HG03565 (cell line): ENCODE data around the gene CRLF1.

Source experiments
- ATAC-seq: cut with Tn5 transposase; IDR thresholded peaks from one replicate; pipeline ENCODE4 v1.9.1; 2021; ENCODE audit warnings: mild to moderate bottlenecking, moderate library complexity; ENCODE audit not compliant: unreplicated experiment

Gene CRLF1

GRCh38 chr19:18636969-18637629, 30.5 kb upstream of the CRLF1 start, which contains the start of gene KLHL26:
Gene KLHL26, plus strand, starts transcription at chr19:18637028. Its CDS starts 27 bp downstream, at chr19:18637055.
- ATAC-seq, result no peak

- peak; percentile 74 for ATAC-seq
Observed at GRCh38 chr19:18636183-18636968, 29.8 kb upstream of the CRLF1 start.

- no peak for ATAC-seq
Observed at GRCh38 chr19:18635831-18636182, 29.2 kb upstream of the CRLF1 start.

GRCh38 chr19:18634612-18635297, 28.2 kb upstream of the CRLF1 start:
- no peak for ATAC-seq

- ATAC-seq, result no peak
Observed at GRCh38 chr19:18633321-18633720, 26.7 kb upstream of the CRLF1 start.

GRCh38 chr19:18629166-18630088, 22.8 kb upstream of the CRLF1 start:
- no peak for ATAC-seq

GRCh38 chr19:18626906-18627305, 20.3 kb upstream of the CRLF1 start:
- ATAC-seq, result no peak

GRCh38 chr19:18620902-18621301, 14.3 kb upstream of the CRLF1 start:
- no peak for ATAC-seq

- no peak for ATAC-seq
Observed at GRCh38 chr19:18620311-18620710, 13.7 kb upstream of the CRLF1 start.

GRCh38 chr19:18618236-18618635, 11.6 kb upstream of the CRLF1 start:
- no peak for ATAC-seq

- no peak for ATAC-seq
Observed at GRCh38 chr19:18617562-18617961, 11.0 kb upstream of the CRLF1 start.

GRCh38 chr19:18616023-18616422, 9.4 kb upstream of the CRLF1 start:
- no peak for ATAC-seq

GRCh38 chr19:18613589-18614234, 7.1 kb upstream of the CRLF1 start:
- ATAC-seq, result no peak

- no peak for ATAC-seq
Observed at GRCh38 chr19:18612772-18613588, 6.4 kb upstream of the CRLF1 start, which contains the start of gene TMEM59L. Gene TMEM59L, plus strand, starts transcription at chr19:18612870. Its CDS starts 89 bp downstream, at chr19:18612959.

GRCh38 chr19:18612051-18612771, 5.6 kb upstream of the CRLF1 start:
- ATAC-seq, result no peak

GRCh38 chr19:18611327-18612050, 4.9 kb upstream of the CRLF1 start:
- ATAC-seq, result no peak

- ATAC-seq, result no peak
Observed at GRCh38 chr19:18610556-18611326, 4.1 kb upstream of the CRLF1 start.
